LNCAP (cell line): ENCODE measurements around the gene KIF2C.

ENCODE experiments used
- TF ChIP-seq, protein P1 (sequence below): fragments of 450-650 bp; IDR thresholded peaks from 2 replicates; pipeline ENCODE4 v1.5.1; 2017; ENCODE audit warnings: mild to moderate bottlenecking

Gene KIF2C

DNA sequence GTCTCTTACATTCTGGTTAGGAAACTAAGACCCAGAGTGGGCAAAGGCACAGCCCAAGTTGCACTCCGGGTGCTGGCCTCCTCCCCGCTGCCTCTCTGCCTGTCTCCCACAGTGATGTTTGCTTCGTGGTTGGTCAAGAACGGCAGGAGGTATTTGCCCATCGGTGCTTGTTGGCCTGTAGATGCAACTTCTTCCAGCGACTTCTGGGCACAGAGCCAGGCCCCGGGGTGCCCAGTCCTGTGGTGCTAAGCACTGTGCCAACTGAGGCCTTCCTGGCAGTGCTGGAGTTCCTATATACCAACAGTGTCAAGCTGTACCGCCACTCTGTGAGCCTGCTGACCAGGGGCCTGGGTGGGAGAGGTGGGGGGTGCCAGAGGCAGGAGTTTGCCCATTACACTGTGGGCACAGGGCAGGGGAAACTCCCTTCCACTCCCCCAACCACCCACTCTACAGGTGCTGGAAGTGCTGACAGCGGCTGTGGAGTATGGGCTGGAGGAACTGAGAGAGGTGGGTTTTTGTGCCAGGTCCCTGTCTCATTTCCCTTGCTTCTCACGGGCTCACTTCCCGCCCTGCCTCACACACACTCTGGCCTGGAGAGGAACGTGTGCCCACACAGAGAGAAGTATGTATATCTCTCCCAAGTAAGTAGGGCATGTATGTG lies 70.6 kb downstream of the KIF2C start:
- TF ChIP-seq, protein P1, sequence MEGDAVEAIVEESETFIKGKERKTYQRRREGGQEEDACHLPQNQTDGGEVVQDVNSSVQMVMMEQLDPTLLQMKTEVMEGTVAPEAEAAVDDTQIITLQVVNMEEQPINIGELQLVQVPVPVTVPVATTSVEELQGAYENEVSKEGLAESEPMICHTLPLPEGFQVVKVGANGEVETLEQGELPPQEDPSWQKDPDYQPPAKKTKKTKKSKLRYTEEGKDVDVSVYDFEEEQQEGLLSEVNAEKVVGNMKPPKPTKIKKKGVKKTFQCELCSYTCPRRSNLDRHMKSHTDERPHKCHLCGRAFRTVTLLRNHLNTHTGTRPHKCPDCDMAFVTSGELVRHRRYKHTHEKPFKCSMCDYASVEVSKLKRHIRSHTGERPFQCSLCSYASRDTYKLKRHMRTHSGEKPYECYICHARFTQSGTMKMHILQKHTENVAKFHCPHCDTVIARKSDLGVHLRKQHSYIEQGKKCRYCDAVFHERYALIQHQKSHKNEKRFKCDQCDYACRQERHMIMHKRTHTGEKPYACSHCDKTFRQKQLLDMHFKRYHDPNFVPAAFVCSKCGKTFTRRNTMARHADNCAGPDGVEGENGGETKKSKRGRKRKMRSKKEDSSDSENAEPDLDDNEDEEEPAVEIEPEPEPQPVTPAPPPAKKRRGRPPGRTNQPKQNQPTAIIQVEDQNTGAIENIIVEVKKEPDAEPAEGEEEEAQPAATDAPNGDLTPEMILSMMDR, result no peak

DNA sequence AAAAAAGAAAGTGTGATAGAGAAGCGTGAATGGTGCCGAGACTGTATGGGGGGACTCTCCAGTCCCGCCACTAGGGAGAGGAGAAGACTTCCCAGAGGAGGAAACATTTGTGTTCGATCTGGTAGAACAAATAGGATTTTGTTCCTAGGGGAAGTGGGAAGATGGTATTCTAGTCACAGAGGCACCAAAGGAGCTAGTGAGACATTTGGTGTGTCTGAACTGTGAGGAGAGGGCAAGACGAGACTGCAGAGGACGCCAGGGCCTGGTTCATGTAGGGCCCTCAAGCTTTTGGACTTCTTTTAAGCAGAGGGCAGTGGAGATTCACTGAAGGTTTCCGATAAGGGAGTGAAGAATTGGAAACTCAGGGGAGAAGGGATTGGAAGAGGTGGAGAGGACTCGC lies 71.6 kb downstream of the KIF2C start:
- TF ChIP-seq, protein P1, result no peak

DNA sequence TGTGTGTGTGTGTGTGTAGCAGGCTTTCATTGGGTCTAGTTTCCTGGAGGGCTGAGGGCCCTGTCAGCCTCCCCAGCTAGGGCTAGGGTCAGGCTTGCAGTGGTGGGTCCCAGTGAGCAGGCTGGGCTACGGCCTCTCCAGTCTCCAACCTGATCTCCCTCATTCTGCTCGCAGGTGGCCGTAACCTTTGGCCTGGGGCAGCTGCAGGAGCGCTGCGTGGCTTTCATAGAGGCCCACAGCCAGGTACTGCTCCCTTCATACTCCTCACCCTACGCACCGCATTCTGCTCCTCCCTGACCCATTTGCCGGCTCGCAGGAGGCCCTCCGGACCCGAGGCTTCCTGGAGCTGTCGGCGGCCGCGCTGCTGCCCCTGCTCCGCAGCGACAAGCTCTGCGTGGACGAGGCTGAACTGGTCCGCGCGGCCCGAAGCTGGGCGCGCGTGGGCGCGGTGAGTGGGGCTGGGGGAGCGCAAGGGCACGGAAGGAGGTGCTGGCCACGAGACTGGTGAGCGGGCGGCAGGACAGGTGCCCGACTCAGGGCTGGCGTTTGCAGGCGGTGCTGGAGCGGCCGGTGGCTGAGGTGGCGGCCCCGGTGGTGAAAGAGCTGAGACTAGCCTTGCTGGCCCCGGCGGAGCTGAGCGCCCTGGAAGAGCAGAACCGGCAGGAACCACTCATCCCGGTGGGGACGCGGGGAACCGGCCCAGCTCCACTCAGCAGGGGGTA lies 73.3 kb downstream of the KIF2C start:
- TF ChIP-seq, protein P1, result no peak

DNA sequence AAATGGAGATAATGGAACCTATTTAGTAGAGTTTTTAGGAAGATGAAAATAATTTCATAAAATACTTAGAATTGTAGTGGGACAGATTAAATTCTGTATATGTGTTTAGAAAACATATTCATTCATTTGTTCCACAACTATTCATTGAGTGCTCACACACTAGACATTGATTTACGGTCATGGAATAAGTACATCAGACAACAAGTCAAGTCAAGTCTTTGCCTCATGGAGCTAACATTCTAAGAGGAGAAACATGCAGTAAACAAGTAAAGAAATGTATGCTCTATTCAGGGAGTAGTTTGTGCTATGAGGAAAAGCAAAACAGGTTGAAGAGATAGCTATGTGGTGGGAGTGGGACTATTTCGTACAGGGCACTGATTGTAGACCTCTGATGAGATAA lies 77.7 kb downstream of the KIF2C start:
- TF ChIP-seq, protein P1, result no peak
